COR-L47 (cell line): ENCODE data around the gene DIDO1.
A peak's percentile ranks its signal among the peaks of the same experiment; 100 is the strongest.
"Not testable (repeated sequence)": the region's sequence is repeated elsewhere in the genome, so short reads cannot be mapped to it uniquely, and the experiment has no call there.

Source experiments
- DNase-seq: peaks from one replicate; lab custom pipeline; 2025; lab: John Stamatoyannopoulos, UW

The DIDO1 gene

GRCh38 chr20:62928246-62928939 lies 2.1 kb upstream of the DIDO1 start:
- no peak for DNase-seq

GRCh38 chr20:62927128-62927705 lies 912 bp upstream of the DIDO1 start:
- no peak for DNase-seq

- DNase-seq: no peak
Measured at GRCh38 chr20:62925420-62926228, 681 bp downstream of the DIDO1 start.

GRCh38 chr20:62925076-62925419 lies 1.3 kb downstream of the DIDO1 start:
- no peak for DNase-seq

- DNase-seq: peak; percentile 15
Measured at GRCh38 chr20:62924442-62925075, 1.7 kb downstream of the DIDO1 start.

GRCh38 chr20:62923669-62924441 lies 2.5 kb downstream of the DIDO1 start:
- no peak for DNase-seq

- not testable (repeated sequence) for DNase-seq
Measured at GRCh38 chr20:62923059-62923668, 3.1 kb downstream of the DIDO1 start.

GRCh38 chr20:62922451-62922921 lies 3.8 kb downstream of the DIDO1 start:
- no peak for DNase-seq

- peak; percentile 19 for DNase-seq
Measured at GRCh38 chr20:62921119-62921687, 5.1 kb downstream of the DIDO1 start.

GRCh38 chr20:62920039-62920645 lies 6.2 kb downstream of the DIDO1 start:
- no peak for DNase-seq

- DNase-seq: no peak
Measured at GRCh38 chr20:62918831-62919230, 7.5 kb downstream of the DIDO1 start.

- DNase-seq: no peak
Measured at GRCh38 chr20:62918147-62918546, 8.2 kb downstream of the DIDO1 start.

- no peak for DNase-seq
Measured at GRCh38 chr20:62917720-62918119, 8.6 kb downstream of the DIDO1 start.

- DNase-seq: no peak
Measured at GRCh38 chr20:62916703-62917476, 9.4 kb downstream of the DIDO1 start.

- DNase-seq: no peak
Measured at GRCh38 chr20:62914970-62915457, 11.3 kb downstream of the DIDO1 start.

GRCh38 chr20:62914436-62914835 lies 11.9 kb downstream of the DIDO1 start:
- no peak for DNase-seq

- no peak for DNase-seq
Measured at GRCh38 chr20:62913043-62913630, 13.2 kb downstream of the DIDO1 start.

- no peak for DNase-seq
Measured at GRCh38 chr20:62911701-62912280, 14.5 kb downstream of the DIDO1 start.
